ENCODE measurements around the gene CRABP2. TPM values are rescaled to one million over a fixed set of nuclear protein-coding genes. Genes with fewer than 3 reads are reported as not detected.
A peak's percentile ranks its signal among the peaks of the same experiment; 100 is the strongest.

Gene CRABP2
- total RNA-seq, 1 experiment from 2014 or later: 1.1 TPM

GRCh38 chr1:156738407-156738806 is 33.0 kb upstream of the CRABP2 start:
- no peak for DNase-seq (ENCODE audit: low spot score)
- H3K4me1 ChIP-seq (ENCODE audit: insufficient read depth, low read length, poor library complexity, severe bottlenecking): peaks cover 8% of the 10 kb centered on the region
- no TSS peak for BruUV-seq (replicated peaks)
- ChIA-PET POLR2A (ENCODE audit: low non-redundant PET) (interaction anchor here (0.6 kb wide), 1 partner anchor 545 kb away, joined by 3 read pairs; no protein-coding TSS in a partner anchor), CTCF (interaction anchor here (1.0 kb wide), 1 partner anchor 348 kb away, joined by 4 read pairs; no protein-coding TSS in a partner anchor)
- no peak overlapping the region for H3K4me3 ChIP-seq (ENCODE audit: low read depth, low read length, poor library complexity, severe bottlenecking)
- intact Hi-C loops (cut with micrococcal nuclease; ENCODE audit: unreplicated experiment): no loop called here
- H3K27me3 ChIP-seq (replicated peaks; ENCODE audit: insufficient read depth, low read depth, low read length, poor library complexity): no peaks in the 10 kb centered on the region
- no peak overlapping the region for H3K27ac ChIP-seq (ENCODE audit: low read depth, low read length, poor library complexity, severe bottlenecking)
- peaks cover 45% of the 10 kb centered on the region for H3K36me3 ChIP-seq (ENCODE audit: insufficient read depth, low read length, poor library complexity, severe bottlenecking)
- TF ChIP-seq, protein P1, sequence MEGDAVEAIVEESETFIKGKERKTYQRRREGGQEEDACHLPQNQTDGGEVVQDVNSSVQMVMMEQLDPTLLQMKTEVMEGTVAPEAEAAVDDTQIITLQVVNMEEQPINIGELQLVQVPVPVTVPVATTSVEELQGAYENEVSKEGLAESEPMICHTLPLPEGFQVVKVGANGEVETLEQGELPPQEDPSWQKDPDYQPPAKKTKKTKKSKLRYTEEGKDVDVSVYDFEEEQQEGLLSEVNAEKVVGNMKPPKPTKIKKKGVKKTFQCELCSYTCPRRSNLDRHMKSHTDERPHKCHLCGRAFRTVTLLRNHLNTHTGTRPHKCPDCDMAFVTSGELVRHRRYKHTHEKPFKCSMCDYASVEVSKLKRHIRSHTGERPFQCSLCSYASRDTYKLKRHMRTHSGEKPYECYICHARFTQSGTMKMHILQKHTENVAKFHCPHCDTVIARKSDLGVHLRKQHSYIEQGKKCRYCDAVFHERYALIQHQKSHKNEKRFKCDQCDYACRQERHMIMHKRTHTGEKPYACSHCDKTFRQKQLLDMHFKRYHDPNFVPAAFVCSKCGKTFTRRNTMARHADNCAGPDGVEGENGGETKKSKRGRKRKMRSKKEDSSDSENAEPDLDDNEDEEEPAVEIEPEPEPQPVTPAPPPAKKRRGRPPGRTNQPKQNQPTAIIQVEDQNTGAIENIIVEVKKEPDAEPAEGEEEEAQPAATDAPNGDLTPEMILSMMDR (conservative IDR thresholded peaks at IDR 0.05; ENCODE audit: low read depth, low read length): no peak
- TF ChIP-seq EZH2 (IDR thresholded peaks at IDR 0.05; ENCODE audit: borderline replicate concordance, low read depth, low read length, poor library complexity, severe bottlenecking): no peak
- H3K9me3 ChIP-seq (ENCODE audit: low read depth, low read length, poor library complexity, severe bottlenecking): no peaks in the 10 kb centered on the region

DNA sequence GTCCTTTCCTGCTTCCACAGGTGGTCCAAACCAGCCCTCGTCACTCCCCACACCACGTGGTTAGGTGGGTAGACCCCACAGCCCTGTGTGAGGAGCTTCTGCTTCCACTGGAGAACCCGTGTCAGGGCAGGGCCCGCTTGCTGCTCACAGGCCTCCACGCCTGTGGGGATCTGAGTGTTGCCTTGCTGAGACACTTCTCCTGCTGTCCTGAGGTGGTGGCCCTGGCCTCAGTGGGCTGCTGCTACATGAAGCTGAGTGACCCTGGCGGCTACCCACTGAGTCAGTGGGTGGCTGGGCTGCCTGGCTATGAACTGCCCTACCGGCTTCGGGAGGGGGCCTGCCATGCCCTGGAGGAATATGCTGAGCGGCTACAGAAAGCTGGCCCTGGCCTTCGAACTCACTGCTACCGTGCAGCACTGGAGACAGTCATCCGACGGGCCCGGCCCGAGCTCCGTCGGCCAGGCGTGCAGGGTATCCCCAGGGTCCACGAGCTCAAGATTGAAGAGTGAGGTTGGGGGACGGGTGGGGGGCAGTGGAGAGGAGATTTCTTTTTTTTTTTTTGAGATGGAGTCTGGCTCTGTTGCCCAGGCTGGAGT is 28.7 kb upstream of the CRABP2 start:
- H3K9me3 ChIP-seq (ENCODE audit: low read depth, low read length, poor library complexity, severe bottlenecking): no peaks in the 10 kb centered on the region
- TF ChIP-seq, protein P1 (conservative IDR thresholded peaks at IDR 0.05; ENCODE audit: low read depth, low read length): no peak
- TF ChIP-seq EZH2 (IDR thresholded peaks at IDR 0.05; ENCODE audit: borderline replicate concordance, low read depth, low read length, poor library complexity, severe bottlenecking): no peak
- H3K27me3 ChIP-seq (replicated peaks; ENCODE audit: insufficient read depth, low read depth, low read length, poor library complexity): no peaks in the 10 kb centered on the region
- intact Hi-C loops (cut with micrococcal nuclease; ENCODE audit: unreplicated experiment): no loop called here
- H3K36me3 ChIP-seq (ENCODE audit: insufficient read depth, low read length, poor library complexity, severe bottlenecking): peaks cover 27% of the 10 kb centered on the region
- CTCF ChIA-PET: no interaction called here
- POLR2A ChIA-PET (ENCODE audit: low non-redundant PET): interaction anchor here (0.6 kb wide), 1 partner anchor 50 kb away, joined by 11 read pairs; no protein-coding TSS in a partner anchor
- H3K4me1 ChIP-seq (ENCODE audit: insufficient read depth, low read length, poor library complexity, severe bottlenecking): no peaks in the 10 kb centered on the region
- BruUV-seq (replicated peaks): no TSS peak
- no peak for DNase-seq (ENCODE audit: low spot score)
- H3K4me3 ChIP-seq (ENCODE audit: low read depth, low read length, poor library complexity, severe bottlenecking): no peak overlapping the region
- no peak overlapping the region for H3K27ac ChIP-seq (ENCODE audit: low read depth, low read length, poor library complexity, severe bottlenecking)

DNA sequence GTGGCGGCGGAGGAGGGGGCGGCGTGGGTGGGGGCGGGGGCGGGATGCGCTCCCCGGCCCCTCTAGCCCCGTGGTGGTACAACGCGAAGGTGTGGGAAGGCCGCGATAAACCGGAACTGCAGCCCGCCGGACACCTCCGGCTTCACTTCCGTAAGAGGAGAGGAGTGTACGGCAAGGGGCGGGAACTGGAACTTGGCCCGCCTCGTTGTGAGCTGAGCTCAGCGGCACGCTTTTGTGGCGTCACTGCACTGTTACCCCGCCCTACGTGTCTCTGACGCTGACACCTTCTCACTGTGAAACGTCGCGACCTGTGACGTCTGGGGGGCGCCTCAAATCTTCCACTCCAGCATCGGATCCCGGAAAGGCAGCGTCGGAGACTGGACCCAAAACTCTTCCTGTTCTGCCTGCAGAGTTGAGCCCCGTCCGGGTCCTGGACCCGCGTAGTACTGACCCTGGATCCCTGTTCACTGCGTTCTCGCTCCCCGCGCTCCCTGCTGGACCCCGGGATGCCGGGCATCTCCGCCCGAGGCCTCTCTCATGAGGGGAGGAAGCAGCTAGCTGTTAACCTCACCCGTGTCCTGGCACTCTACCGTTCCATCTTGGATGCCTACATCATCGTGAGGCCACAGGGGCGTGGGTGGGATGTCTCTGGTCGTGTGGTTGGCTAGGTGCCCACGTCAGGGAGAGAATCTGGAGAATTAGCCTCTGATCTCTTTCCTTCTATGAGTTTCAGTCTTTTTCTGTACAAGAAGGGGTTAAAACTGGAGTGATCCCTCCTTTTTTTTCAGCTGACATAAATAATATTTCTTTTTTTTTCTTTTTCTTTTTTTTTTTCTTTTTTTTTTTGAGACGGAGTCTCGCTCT is 23.4 kb upstream of the CRABP2 start, which contains the start of gene ISG20L2:
Gene ISG20L2, minus strand, starts transcription at position 168 of the 864 bp plus-strand sequence. CDS start 1,114 bp downstream, outside the sequence.
- CTCF ChIA-PET: interaction anchor here (0.7 to 5.2 kb wide), 3 partner anchors 38 to 131 kb away, joined by 4 to 117 read pairs (median 62); partner anchors contain the start of genes INSRR and NTRK1
- no peak for TF ChIP-seq EZH2 (IDR thresholded peaks at IDR 0.05; ENCODE audit: borderline replicate concordance, low read depth, low read length, poor library complexity, severe bottlenecking)
- TF ChIP-seq, protein P1 (conservative IDR thresholded peaks at IDR 0.05; ENCODE audit: low read depth, low read length): no peak

More for the DNA sequence above, 23.4 kb upstream of the CRABP2 start, which contains the start of gene ISG20L2:
- Histone ChIP-seq H3K36me3 (ENCODE audit: insufficient read depth, low read length, poor library complexity, severe bottlenecking) (peaks cover 12% of the 10 kb centered on the region), H3K27me3 (replicated peaks; ENCODE audit: insufficient read depth, low read depth, low read length, poor library complexity) (no peaks in the 10 kb centered on the region), H3K27ac (ENCODE audit: low read depth, low read length, poor library complexity, severe bottlenecking) (peak within 1 kb of the TSS; percentile 96), H3K9me3 (ENCODE audit: low read depth, low read length, poor library complexity, severe bottlenecking) (no peaks in the 10 kb centered on the region), H3K4me3 (ENCODE audit: low read depth, low read length, poor library complexity, severe bottlenecking) (peak within 1 kb of the TSS; percentile 95), H3K4me1 (ENCODE audit: insufficient read depth, low read length, poor library complexity, severe bottlenecking) (peaks cover 23% of the 10 kb centered on the region)
- intact Hi-C loops (cut with micrococcal nuclease; ENCODE audit: unreplicated experiment): loop anchor here (2.0 kb wide), 1 partner anchor 40 kb away; no protein-coding TSS in a partner anchor
- peak; percentile 99 for DNase-seq (ENCODE audit: low spot score)
- TSS peak; percentile 76 for BruUV-seq (replicated peaks)
- POLR2A ChIA-PET (ENCODE audit: low non-redundant PET): interaction anchor here (0.7 to 2.0 kb wide), 4 partner anchors 8 to 158 kb away, joined by 3 to 11 read pairs (median 6); partner anchors contain the start of gene MRPL24

All from A673 (cell line).